Left colon (tissue), 2 donors: ENCODE measurements around the gene GALNT17. TPM values are rescaled to one million over a fixed set of nuclear protein-coding genes. Genes with fewer than 3 reads are reported as not detected.

Experiments
- ATAC-seq: fragments of 200-7000 bp; cut with Tn5 transposase; one replicate; pipeline ENCODE4 v1.9.1; 2020; ENCODE audit warnings: mild to moderate bottlenecking, moderate library complexity
- DNase-seq, 2 donors: peaks; one replicate each; pipeline ENCODE4 v3.0.0-alpha.2; 2020
- intact Hi-C, 2 donors: fragments of 100-400 bp; cut with DNase I in 1 of 2; cut with micrococcal nuclease in 1 of 2; formaldehyde crosslinking; loops; one replicate each; pipeline versions ENCODE4 v1.11.2 to v1.14.0; 2022; cut with DNase I, micrococcal nuclease
- total RNA-seq, 2 donors: library from RNA; stranded (reverse); fragmentation: NEBNext Ultra II Directional; extraction: Animal tissue kit (Norgen Biotek cat#: 25700); gene quantifications; one replicate each; pipeline ENCODE4 v1.2.1, GENCODE V29; 2021
- donor health status: DM: no; HTN: no; CAD: no.
- donor health status: DM: yes; HTN: yes; CAD: no.

GALNT17 gene
- total RNA-seq, 2 donors from 2014 or later: 0.37 to 2.8 TPM

GRCh38 chr7:71311576-71311975, 179.6 kb downstream of the GALNT17 start:
- intact Hi-C loops: no loop called here
- ATAC-seq (no peak), DNase-seq (no peak)

- DNase-seq (no peak), ATAC-seq (no peak)
- intact Hi-C loops: no loop called here
These were observed 181.0 kb downstream of the GALNT17 start for GRCh38 chr7:71312755-71313490.

DNA sequence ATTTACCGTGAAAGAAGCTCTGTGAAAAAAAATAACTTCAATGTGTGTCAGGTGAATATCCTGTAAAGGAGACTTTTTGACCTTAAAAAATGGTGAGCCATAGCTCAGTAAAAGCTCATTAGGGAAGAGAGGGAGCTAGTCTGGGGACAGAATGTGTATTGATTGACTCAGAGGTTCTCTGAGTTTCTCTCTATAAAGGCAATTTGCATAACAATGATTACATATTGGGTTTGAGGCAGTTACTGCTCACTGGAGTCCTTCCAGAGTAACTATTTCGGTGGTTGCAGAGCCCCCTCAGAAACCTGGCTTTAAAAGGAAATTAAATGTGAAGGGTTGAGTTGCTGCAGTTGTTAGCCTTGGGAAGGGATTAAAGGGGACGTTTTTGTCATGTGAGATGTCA, 181.6 kb downstream of the GALNT17 start:
- no peak for ATAC-seq
- DNase-seq: no peak
- intact Hi-C loops: no loop called here

- no peak for DNase-seq
- ATAC-seq: no peak
- intact Hi-C loops: no loop called here
These were observed 189.0 kb downstream of the GALNT17 start for GRCh38 chr7:71320916-71321315.

DNA sequence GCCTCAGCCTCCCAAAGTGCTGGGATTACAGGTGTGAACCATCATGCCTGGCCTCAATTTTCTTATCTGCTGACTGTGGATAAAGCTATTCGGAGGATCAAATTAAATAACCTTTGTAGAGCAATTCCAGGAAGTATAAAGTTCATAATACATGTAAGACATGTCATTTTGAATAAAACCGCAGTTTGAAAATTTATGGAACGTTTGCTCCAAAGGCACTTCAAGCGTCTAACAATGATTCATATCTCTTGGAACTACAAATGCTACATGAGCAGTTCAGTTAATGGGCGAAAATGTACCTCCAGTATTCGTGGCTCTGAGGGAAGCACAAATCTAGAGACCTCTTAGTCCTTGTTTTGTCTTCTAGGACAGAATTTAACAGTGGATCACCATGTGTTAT, 190.3 kb downstream of the GALNT17 start:
- ATAC-seq: no peak
- intact Hi-C loops: no loop called here
- no peak for DNase-seq

DNA sequence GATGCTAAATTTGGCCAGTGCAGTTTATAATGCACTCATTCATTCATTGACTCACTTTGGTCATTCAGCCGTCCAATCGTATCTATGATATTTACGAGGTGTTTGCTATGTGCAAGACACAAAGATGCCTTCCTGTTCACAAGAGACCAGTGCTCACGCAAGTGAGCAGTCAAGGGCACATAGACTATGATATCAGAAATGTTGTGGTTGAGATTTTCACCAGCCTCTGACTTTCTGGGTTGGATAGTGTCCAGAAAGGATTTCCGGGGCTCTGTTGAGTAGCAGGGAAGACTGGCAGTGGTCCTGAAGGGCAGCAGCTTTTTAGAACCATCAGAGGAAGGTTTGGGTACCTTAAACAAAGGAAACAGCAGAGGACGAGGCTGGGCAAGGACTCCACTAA, 191.8 kb downstream of the GALNT17 start:
- ATAC-seq (no peak), DNase-seq (no peak)
- intact Hi-C loops: no loop called here

GRCh38 chr7:71325151-71325550, 193.2 kb downstream of the GALNT17 start:
- ATAC-seq: no peak
- no peak for DNase-seq
- intact Hi-C loops: no loop called here

DNA sequence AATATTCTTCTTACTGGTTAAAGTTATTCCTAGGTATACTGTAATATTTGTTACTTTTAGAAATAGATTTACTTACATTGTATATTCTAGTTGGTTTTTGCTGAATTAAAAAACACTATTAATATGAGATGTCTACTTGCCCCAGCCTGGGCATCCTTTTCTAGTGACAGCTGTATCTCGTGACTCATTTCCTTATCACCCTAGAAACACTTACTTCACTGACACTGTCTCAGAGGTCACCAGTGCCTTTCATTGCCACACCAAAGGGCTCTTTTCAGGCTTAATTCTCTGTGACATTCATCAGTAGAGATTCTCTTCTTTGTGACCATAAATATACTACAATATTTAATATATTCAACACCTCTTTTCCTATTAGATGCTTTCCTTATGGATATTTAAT, 194.7 kb downstream of the GALNT17 start:
- intact Hi-C loops: no loop called here
- no peak for ATAC-seq

GRCh38 chr7:71327946-71328345, 196.0 kb downstream of the GALNT17 start:
- intact Hi-C loops: no loop called here
- DNase-seq (no peak), ATAC-seq (no peak)

More for the DNA sequence above, 194.7 kb downstream of the GALNT17 start:
- no peak for DNase-seq

DNA sequence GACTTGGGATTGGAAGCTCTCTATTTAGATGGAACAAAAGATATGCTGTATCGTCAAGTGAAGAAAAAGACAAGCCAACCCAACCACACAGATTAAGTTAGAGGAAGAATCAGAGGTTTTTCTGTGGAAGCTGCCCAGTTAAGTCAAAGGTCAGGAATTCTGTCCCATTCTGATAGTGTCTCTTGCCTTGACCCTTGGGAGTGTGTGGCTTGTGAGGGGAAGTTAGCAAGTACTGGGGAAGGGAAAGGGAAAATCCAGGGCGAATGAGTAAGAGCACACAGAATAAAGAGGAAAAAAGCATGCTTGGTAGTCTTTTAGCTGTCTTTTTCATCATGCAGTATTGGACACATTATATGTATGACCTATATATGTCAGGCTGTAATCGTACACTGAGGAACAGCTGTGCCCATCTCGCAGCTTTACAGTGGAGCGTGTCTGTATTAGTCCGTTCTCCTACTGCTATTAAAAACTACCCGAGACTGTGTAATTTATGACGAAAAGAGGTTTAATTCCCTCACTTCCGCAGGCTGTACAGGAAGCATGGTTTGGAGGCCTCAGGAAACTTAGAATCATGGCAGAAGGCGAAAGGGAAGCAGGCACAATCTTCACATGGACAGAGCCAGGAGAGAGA, 197.2 kb downstream of the GALNT17 start:
- intact Hi-C loops: no loop called here
- no peak for ATAC-seq

DNA sequence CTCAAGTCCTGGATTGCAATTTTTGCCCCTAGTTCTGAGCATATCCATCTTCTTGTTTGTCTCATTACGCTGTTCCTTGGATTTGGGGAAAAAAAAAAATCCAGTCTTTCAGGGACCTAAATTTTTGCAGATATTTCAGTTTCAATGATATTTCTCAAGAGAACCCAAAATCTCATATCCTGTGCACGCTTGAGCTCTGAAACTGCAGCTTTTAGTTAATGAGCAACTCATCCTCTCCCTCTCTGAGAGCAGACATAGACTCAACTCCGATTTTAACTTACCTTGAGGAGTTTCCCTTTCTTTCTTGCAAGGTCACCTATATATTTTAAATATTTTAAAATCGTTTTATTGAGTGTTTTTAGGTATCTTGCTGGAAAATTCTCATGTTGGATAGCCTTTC, 200.3 kb downstream of the GALNT17 start:
- DNase-seq: no peak
- intact Hi-C loops: no loop called here
- no peak for ATAC-seq

More for the DNA sequence above, 197.2 kb downstream of the GALNT17 start:
- DNase-seq: no peak

- intact Hi-C loops: no loop called here
- no peak for ATAC-seq
- no peak for DNase-seq
These were observed 202.6 kb downstream of the GALNT17 start for GRCh38 chr7:71334541-71334940.

DNA sequence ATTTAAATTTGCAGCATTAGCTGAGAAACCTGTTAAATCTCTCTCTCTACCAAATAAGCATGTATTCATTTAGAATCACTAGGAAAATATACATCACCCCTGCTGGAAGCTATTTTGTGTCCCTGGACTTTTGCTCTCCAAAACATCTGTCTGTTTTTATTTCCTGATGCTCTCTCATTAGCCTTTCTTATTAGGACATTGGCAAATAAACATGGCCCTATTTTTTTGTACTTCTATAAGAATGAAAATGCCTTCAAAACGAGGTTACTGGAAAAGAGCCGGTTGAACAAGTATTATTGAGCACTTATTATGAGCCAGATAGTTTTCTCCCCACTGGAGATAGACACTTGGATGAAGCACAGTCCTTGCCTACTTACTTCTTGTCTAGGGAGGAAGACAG, 206.9 kb downstream of the GALNT17 start:
- no peak for ATAC-seq
- intact Hi-C loops: no loop called here
- DNase-seq: no peak

DNA sequence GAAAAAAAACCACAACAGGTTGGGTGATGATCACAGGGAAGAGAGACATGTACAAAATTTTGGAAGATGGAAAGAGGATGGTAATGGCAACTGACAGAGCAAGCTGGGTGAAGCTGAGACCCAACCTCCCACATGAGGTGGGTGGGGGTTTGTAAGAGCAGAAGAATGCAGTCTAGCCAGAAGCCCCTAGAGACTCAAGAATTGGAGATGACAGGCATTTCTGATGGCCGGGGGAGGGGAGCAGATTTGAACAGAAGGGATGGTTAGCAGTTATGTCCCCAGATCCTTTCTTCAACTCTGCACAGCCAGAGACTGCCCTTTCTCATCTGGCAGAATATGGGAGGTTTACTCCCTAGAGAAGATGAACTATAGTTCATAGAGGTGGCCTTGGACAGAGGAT, 208.0 kb downstream of the GALNT17 start:
- DNase-seq (no peak), ATAC-seq (no peak)
- intact Hi-C loops: no loop called here

- ATAC-seq (no peak), DNase-seq (no peak)
- intact Hi-C loops: no loop called here
These were observed 210.3 kb downstream of the GALNT17 start for GRCh38 chr7:71342202-71342601.

DNA sequence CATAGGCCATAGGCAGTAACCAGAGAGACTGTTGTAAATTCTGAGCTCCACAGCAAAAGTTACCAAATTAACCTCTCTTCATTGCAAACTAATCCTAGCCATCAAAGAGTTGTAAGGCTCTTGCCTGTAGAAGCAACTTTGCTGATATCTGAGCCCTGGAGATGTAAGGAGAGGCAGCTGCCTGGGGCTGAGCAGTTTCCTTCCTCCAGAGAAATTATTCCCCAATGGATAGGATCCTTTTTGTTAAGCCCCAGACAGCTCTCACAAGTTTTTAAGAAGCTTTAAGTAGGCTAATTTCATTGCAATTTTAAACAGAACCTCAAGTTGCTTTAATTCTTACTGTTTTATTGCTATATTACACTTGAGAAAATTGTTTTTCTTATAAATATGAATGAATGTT, 211.1 kb downstream of the GALNT17 start:
- no peak for ATAC-seq
- intact Hi-C loops: no loop called here
- no peak for DNase-seq

GRCh38 chr7:71343892-71344291, 211.9 kb downstream of the GALNT17 start:
- ATAC-seq: no peak
- no peak for DNase-seq
- intact Hi-C loops: no loop called here

- no peak for DNase-seq
These were observed 213.4 kb downstream of the GALNT17 start for GRCh38 chr7:71345117-71345884.

DNA sequence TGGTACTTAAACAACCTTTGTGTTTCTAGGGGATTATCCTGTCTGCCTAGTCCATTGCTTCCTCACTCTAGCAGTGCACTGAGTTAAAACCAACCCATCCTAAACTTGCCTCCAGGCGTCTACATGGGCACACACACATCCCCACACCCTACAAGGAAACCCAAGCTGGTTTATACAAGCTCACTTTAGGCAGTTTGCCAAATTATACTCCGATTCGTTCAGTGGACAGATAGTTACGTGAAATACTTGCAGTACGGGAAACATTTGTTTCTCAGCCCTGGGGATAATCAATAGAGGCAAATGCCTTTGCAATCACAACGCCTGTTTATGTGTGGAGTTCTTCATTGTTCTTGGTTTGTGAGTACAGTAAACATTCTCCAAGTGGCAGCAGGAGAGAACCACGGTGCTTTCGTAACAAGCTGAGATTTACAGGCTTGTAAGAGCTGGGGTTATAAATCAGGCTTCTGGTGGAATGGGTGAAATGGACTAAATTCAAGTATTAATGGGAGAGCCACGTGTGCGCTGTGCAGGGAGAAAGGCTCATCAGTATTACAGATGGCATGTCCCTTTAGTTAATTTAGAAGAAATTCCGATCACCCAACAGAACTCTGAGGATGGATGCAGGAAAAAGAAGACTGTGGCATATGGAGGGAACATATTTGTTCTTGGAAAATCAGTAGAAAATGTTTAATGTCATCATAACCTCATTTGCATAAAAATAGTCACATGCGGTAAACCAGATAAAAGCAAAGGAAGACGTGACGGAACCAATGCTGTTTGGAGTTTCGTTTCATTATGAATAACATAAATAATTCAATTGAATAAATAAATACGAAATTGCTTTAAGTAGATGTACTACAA, 217.1 kb downstream of the GALNT17 start:
- intact Hi-C loops: no loop called here
- ATAC-seq (no peak), DNase-seq (no peak)

More at GRCh38 chr7:71345117-71345884, 213.4 kb downstream of the GALNT17 start:
- intact Hi-C loops: no loop called here
- no peak for ATAC-seq
